Nephron progenitor cell (in vitro differentiated cells): Measurements from ENCODE around the gene GJB3.

Experiments
- DNase-seq: peaks from one replicate; pipeline ENCODE4 v3.0.0; 2021
- H3K27ac Mint-ChIP-seq: 2 replicates; pipeline ENCODE4 v1.8.0; 2021; ENCODE audit warnings: mild to moderate bottlenecking, moderate library complexity, mixed read lengths
- H3K27me3 Mint-ChIP-seq: 2 replicates; pipeline ENCODE4 v1.8.0; 2021; ENCODE audit warnings: mild to moderate bottlenecking, low read depth, mixed read lengths; ENCODE audit not compliant: poor library complexity
- H3K36me3 Mint-ChIP-seq: 2 replicates; pipeline ENCODE4 v1.8.0; 2021; ENCODE audit warnings: low read depth, mixed read lengths
- H3K4me1 Mint-ChIP-seq: 2 replicates; pipeline ENCODE4 v1.8.0; 2021; ENCODE audit warnings: mixed read lengths
- H3K4me3 Mint-ChIP-seq: 2 replicates; pipeline ENCODE4 v1.8.0; 2021; ENCODE audit warnings: mild to moderate bottlenecking, moderate library complexity, mixed read lengths
- H3K9me3 Mint-ChIP-seq: 2 replicates; pipeline ENCODE4 v1.8.0; 2021; ENCODE audit warnings: mild to moderate bottlenecking, moderate library complexity, mixed read lengths
- TF ChIP-seq, protein P1 (sequence below): fragments of 200-600 bp; sonication (generic); IDR thresholded peaks from 2 replicates; pipeline ENCODE4 v1.5.0; 2021; ENCODE audit warnings: antibody characterized with exemption

The GJB3 gene

DNA sequence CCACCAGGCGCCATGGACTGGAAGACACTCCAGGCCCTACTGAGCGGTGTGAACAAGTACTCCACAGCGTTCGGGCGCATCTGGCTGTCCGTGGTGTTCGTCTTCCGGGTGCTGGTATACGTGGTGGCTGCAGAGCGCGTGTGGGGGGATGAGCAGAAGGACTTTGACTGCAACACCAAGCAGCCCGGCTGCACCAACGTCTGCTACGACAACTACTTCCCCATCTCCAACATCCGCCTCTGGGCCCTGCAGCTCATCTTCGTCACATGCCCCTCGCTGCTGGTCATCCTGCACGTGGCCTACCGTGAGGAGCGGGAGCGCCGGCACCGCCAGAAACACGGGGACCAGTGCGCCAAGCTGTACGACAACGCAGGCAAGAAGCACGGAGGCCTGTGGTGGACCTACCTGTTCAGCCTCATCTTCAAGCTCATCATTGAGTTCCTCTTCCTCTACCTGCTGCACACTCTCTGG lies 3.8 kb downstream of the GJB3 start:
- no peak for DNase-seq
- Mint-ChIP-seq H3K36me3 (no peaks in the 10 kb centered on the region), H3K4me1 (no peaks in the 10 kb centered on the region), H3K4me3 (no peak overlapping the region), H3K27me3 (peaks cover 80% of the 10 kb centered on the region), H3K27ac (no peak overlapping the region), H3K9me3 (no peaks in the 10 kb centered on the region)
- TF ChIP-seq, protein P1, sequence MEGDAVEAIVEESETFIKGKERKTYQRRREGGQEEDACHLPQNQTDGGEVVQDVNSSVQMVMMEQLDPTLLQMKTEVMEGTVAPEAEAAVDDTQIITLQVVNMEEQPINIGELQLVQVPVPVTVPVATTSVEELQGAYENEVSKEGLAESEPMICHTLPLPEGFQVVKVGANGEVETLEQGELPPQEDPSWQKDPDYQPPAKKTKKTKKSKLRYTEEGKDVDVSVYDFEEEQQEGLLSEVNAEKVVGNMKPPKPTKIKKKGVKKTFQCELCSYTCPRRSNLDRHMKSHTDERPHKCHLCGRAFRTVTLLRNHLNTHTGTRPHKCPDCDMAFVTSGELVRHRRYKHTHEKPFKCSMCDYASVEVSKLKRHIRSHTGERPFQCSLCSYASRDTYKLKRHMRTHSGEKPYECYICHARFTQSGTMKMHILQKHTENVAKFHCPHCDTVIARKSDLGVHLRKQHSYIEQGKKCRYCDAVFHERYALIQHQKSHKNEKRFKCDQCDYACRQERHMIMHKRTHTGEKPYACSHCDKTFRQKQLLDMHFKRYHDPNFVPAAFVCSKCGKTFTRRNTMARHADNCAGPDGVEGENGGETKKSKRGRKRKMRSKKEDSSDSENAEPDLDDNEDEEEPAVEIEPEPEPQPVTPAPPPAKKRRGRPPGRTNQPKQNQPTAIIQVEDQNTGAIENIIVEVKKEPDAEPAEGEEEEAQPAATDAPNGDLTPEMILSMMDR, result no peak

- TF ChIP-seq, protein P1, result no peak
- Mint-ChIP-seq H3K36me3 (no peaks in the 10 kb centered on the region), H3K27me3 (peaks cover 80% of the 10 kb centered on the region), H3K4me3 (no peak overlapping the region), H3K27ac (no peak overlapping the region), H3K4me1 (no peaks in the 10 kb centered on the region), H3K9me3 (no peaks in the 10 kb centered on the region)
- no peak for DNase-seq
Observed at GRCh38 chr1:34785231-34785874, 4.3 kb downstream of the GJB3 start.

GRCh38 chr1:34785875-34786470 lies 5.0 kb downstream of the GJB3 start:
- TF ChIP-seq, protein P1, result no peak
- Mint-ChIP-seq H3K36me3 (no peaks in the 10 kb centered on the region), H3K4me1 (no peaks in the 10 kb centered on the region), H3K27me3 (peaks cover 80% of the 10 kb centered on the region), H3K9me3 (no peaks in the 10 kb centered on the region), H3K4me3 (no peak overlapping the region), H3K27ac (no peak overlapping the region)
- no peak for DNase-seq

- H3K4me1 Mint-ChIP-seq, result no peaks in the 10 kb centered on the region
- H3K4me3 Mint-ChIP-seq, result no peak overlapping the region
- H3K36me3 Mint-ChIP-seq, result no peaks in the 10 kb centered on the region
- TF ChIP-seq, protein P1, result peak; percentile 84
- H3K9me3 Mint-ChIP-seq, result no peaks in the 10 kb centered on the region
- DNase-seq, result peak; percentile 71
- H3K27ac Mint-ChIP-seq, result no peak overlapping the region
- peaks cover 82% of the 10 kb centered on the region for H3K27me3 Mint-ChIP-seq
Observed at GRCh38 chr1:34786521-34787325, 5.7 kb downstream of the GJB3 start.

- TF ChIP-seq, protein P1, result no peak
- no peak overlapping the region for H3K27ac Mint-ChIP-seq
- peaks cover 82% of the 10 kb centered on the region for H3K27me3 Mint-ChIP-seq
- no peak overlapping the region for H3K4me3 Mint-ChIP-seq
- no peaks in the 10 kb centered on the region for H3K36me3 Mint-ChIP-seq
- DNase-seq, result no peak
- no peaks in the 10 kb centered on the region for H3K9me3 Mint-ChIP-seq
- peaks cover 8% of the 10 kb centered on the region for H3K4me1 Mint-ChIP-seq
Observed at GRCh38 chr1:34787461-34788420, 6.7 kb downstream of the GJB3 start.
